ENCODE results near the gene TSC2. TPM values are rescaled to one million over a fixed set of nuclear protein-coding genes. Genes with fewer than 3 reads are reported as not detected.

Gene TSC2
- total and polyA plus RNA-seq, 2 donors (not counting 1 experiment from before 2014, with no cell fraction given): 24.5 to 46.6 TPM

DNA sequence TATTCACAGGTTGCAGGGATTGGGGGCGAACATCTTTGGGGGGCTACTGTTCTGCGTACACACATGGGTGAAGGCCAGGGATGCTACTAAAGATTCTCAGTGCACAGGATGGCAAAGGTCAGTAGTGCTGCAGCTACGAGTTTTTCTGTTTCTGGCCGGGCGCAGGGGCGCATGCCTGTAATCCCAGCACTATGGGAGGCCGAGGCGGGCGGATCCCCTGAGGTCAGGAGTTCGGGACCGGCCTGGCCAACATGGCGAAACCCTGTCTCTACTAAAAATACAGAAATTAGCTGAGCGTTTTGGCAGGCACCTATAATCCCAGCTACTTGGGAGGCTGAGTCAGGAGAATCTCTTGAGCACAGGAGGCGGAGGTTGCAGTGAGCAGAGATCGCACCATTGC is 34.3 kb upstream of the TSC2 start:
- no peaks in the 10 kb centered on the region for H3K36me3 ChIP-seq (ENCODE audit: control insufficient read depth, insufficient read depth, low read length)
- no peak overlapping the region for H3K27ac ChIP-seq (ENCODE audit: insufficient read depth, low read length)
- H2AFZ ChIP-seq (ENCODE audit: low read length): no peak overlapping the region
- no peak overlapping the region for H3K9ac ChIP-seq (ENCODE audit: insufficient read depth, low read length)
- H3K4me3 ChIP-seq (replicated peaks in 1 of 4; ENCODE audit: control extremely low read depth in 1 of 4, insufficient read depth in 1 of 4, low read depth in 3 of 4, low read length in 4 of 4): no peak overlapping the region
- H3K9me3 ChIP-seq (ENCODE audit: control insufficient read depth, insufficient read depth, low read depth, low read length): no peaks in the 10 kb centered on the region
- TF ChIP-seq, protein P1, sequence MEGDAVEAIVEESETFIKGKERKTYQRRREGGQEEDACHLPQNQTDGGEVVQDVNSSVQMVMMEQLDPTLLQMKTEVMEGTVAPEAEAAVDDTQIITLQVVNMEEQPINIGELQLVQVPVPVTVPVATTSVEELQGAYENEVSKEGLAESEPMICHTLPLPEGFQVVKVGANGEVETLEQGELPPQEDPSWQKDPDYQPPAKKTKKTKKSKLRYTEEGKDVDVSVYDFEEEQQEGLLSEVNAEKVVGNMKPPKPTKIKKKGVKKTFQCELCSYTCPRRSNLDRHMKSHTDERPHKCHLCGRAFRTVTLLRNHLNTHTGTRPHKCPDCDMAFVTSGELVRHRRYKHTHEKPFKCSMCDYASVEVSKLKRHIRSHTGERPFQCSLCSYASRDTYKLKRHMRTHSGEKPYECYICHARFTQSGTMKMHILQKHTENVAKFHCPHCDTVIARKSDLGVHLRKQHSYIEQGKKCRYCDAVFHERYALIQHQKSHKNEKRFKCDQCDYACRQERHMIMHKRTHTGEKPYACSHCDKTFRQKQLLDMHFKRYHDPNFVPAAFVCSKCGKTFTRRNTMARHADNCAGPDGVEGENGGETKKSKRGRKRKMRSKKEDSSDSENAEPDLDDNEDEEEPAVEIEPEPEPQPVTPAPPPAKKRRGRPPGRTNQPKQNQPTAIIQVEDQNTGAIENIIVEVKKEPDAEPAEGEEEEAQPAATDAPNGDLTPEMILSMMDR (conservative IDR thresholded peaks at IDR 0.05 in 1 of 2, IDR thresholded peaks at IDR 0.05 in 1 of 2; ENCODE audit: low read depth in 1 of 2, low read length in 2 of 2): no peak
- no peak for TF ChIP-seq EZH2 (IDR thresholded peaks at IDR 0.05; ENCODE audit: low read length, missing control alignments)
- no peak for DNase-seq (ENCODE audit: low read depth in 2 of 2)
- no peaks in the 10 kb centered on the region for H3K27me3 ChIP-seq (ENCODE audit: control insufficient read depth, insufficient read depth, low read length)
- H3K4me2 ChIP-seq (ENCODE audit: extremely low read depth, insufficient read depth, low read length): no peak overlapping the region
- H3K4me1 ChIP-seq (ENCODE audit: control insufficient read depth, extremely low read depth, insufficient read depth, low read length): peaks cover 7% of the 10 kb centered on the region
- H3K79me2 ChIP-seq (ENCODE audit: control insufficient read depth, insufficient read depth, low read length): peaks cover 13% of the 10 kb centered on the region
- H4K20me1 ChIP-seq (ENCODE audit: control insufficient read depth, extremely low read depth, insufficient read depth, low read length): no peaks in the 10 kb centered on the region

GRCh38 chr16:2015117-2015946 is 32.5 kb upstream of the TSC2 start:
- Histone ChIP-seq H3K79me2 (ENCODE audit: control insufficient read depth, insufficient read depth, low read length) (no peaks in the 10 kb centered on the region), H3K27me3 (ENCODE audit: control insufficient read depth, insufficient read depth, low read length) (peaks cover 5% of the 10 kb centered on the region), H2AFZ (ENCODE audit: low read length) (no peak overlapping the region), H3K9me3 (ENCODE audit: control insufficient read depth, insufficient read depth, low read depth, low read length) (no peaks in the 10 kb centered on the region), H3K36me3 (ENCODE audit: control insufficient read depth, insufficient read depth, low read length) (no peaks in the 10 kb centered on the region), H3K4me2 (ENCODE audit: extremely low read depth, insufficient read depth, low read length) (no peak overlapping the region), H3K9ac (ENCODE audit: insufficient read depth, low read length) (no peak overlapping the region), H3K27ac (ENCODE audit: insufficient read depth, low read length) (no peak overlapping the region), H4K20me1 (ENCODE audit: control insufficient read depth, extremely low read depth, insufficient read depth, low read length) (no peaks in the 10 kb centered on the region), H3K4me3 (replicated peaks in 1 of 4; ENCODE audit: control extremely low read depth in 1 of 4, insufficient read depth in 1 of 4, low read depth in 3 of 4, low read length in 4 of 4) (no peak overlapping the region), H3K4me1 (ENCODE audit: control insufficient read depth, extremely low read depth, insufficient read depth, low read length) (peaks cover 6% of the 10 kb centered on the region)
- peak in 1 of 2 donors; percentile 93 for DNase-seq (ENCODE audit: low read depth in 2 of 2)
- TF ChIP-seq, protein P1 (conservative IDR thresholded peaks at IDR 0.05 in 1 of 2, IDR thresholded peaks at IDR 0.05 in 1 of 2; ENCODE audit: low read depth in 1 of 2, low read length in 2 of 2): no peak
- TF ChIP-seq EZH2 (IDR thresholded peaks at IDR 0.05; ENCODE audit: low read length, missing control alignments): no peak

DNA sequence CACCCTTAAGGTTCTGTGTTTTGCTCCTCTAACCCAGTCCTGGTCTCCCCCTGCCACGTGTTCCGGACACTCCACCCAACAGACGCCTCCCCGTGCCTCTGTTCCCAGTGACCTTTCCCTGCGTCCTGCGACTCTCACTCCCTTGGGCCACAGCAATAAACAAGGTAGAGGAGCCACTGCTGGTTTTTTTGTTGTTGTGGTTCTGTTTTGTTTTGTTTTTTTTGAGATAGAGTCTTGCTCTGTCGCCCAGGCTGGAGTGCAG is 31.9 kb upstream of the TSC2 start:
- no peak overlapping the region for H3K4me2 ChIP-seq (ENCODE audit: extremely low read depth, insufficient read depth, low read length)
- peaks cover 8% of the 10 kb centered on the region for H3K27me3 ChIP-seq (ENCODE audit: control insufficient read depth, insufficient read depth, low read length)
- DNase-seq (ENCODE audit: low read depth in 2 of 2): no peak
- no peak for TF ChIP-seq EZH2 (IDR thresholded peaks at IDR 0.05; ENCODE audit: low read length, missing control alignments)
- TF ChIP-seq, protein P1 (conservative IDR thresholded peaks at IDR 0.05 in 1 of 2, IDR thresholded peaks at IDR 0.05 in 1 of 2; ENCODE audit: low read depth in 1 of 2, low read length in 2 of 2): no peak
- H3K4me1 ChIP-seq (ENCODE audit: control insufficient read depth, extremely low read depth, insufficient read depth, low read length): peaks cover 3% of the 10 kb centered on the region
- H3K79me2 ChIP-seq (ENCODE audit: control insufficient read depth, insufficient read depth, low read length): no peaks in the 10 kb centered on the region
- H3K27ac ChIP-seq (ENCODE audit: insufficient read depth, low read length): no peak overlapping the region
- no peaks in the 10 kb centered on the region for H3K9me3 ChIP-seq (ENCODE audit: control insufficient read depth, insufficient read depth, low read depth, low read length)
- no peak overlapping the region for H3K4me3 ChIP-seq (replicated peaks in 1 of 4; ENCODE audit: control extremely low read depth in 1 of 4, insufficient read depth in 1 of 4, low read depth in 3 of 4, low read length in 4 of 4)
- no peak overlapping the region for H3K9ac ChIP-seq (ENCODE audit: insufficient read depth, low read length)
- H3K36me3 ChIP-seq (ENCODE audit: control insufficient read depth, insufficient read depth, low read length): no peaks in the 10 kb centered on the region
- H4K20me1 ChIP-seq (ENCODE audit: control insufficient read depth, extremely low read depth, insufficient read depth, low read length): no peaks in the 10 kb centered on the region
- no peak overlapping the region for H2AFZ ChIP-seq (ENCODE audit: low read length)
